Placental epithelial cell (primary cell): ENCODE measurements around the gene SLC43A2. TPM values are rescaled to one million over a fixed set of nuclear protein-coding genes. Genes with fewer than 3 reads are reported as not detected.

ENCODE experiments used
- small RNA-seq: library from RNA; depleted of rRNA; stranded (forward); fragments of <200 nt; gene quantifications from one replicate; pipeline ENCODE3, GENCODE V24; 2012
- total RNA-seq: library from RNA; depleted of rRNA; stranded (reverse); fragments of >200 nt; gene quantifications from 2 replicates; pipeline ENCODE4 v1.2.3, GENCODE V29; 2012

The SLC43A2 gene
- 3.9 and 4.3 TPM in 2 replicates for total RNA-seq

GRCh38 chr17:1627982-1628855 is at the start of gene SLC43A2:
Gene SLC43A2 (minus strand): TSS chr17:1628834. CDS start chr17:1627874, 960 bp downstream.

GRCh38 chr17:1649844-1650501 is 21.3 kb upstream of the SLC43A2 start, which contains the start of gene RILP:
Gene RILP (minus strand): TSS chr17:1649866. CDS start chr17:1649804, 62 bp downstream.

GRCh38 chr17:1645207-1646171 is 16.9 kb upstream of the SLC43A2 start, which contains the start of gene SCARF1:
Gene SCARF1 (minus strand): TSS chr17:1645732. CDS start chr17:1645697, 35 bp downstream.

Small RNA genes within 50 kb of the gene (small RNA-seq; reads per million reads assigned to genes)
- gene RN7SL105P = not detected

Other genes starting within 250 kb of the SLC43A2 start
- gene YWHAE, start 228.6 kb downstream of the SLC43A2 start, total RNA-seq = 450 and 691 TPM in 2 replicates
- gene CRK, start 172.6 kb downstream of the SLC43A2 start, total RNA-seq = 82.8 and 129 TPM in 2 replicates
- 152 and 199 TPM in 2 replicates for gene MYO1C, start 136.1 kb downstream of the SLC43A2 start, total RNA-seq
- gene INPP5K, start 112.2 kb downstream of the SLC43A2 start, total RNA-seq = 25.6 and 26.7 TPM in 2 replicates
- gene PITPNA, start 66.0 kb downstream of the SLC43A2 start, total RNA-seq = 11.8 and 18.5 TPM in 2 replicates
- 0.43 and 0.79 TPM in 2 replicates for gene SCARF1, start 16.9 kb upstream of the SLC43A2 start, total RNA-seq
- gene RILP, start 21.0 kb upstream of the SLC43A2 start, total RNA-seq = 7.0 and 7.5 TPM in 2 replicates
- gene PRPF8, start 56.0 kb upstream of the SLC43A2 start, total RNA-seq = 123 and 169 TPM in 2 replicates
- 2.9 and 5.9 TPM in 2 replicates for gene TLCD2, start 81.5 kb upstream of the SLC43A2 start, total RNA-seq
- 22.8 and 24.8 TPM in 2 replicates for gene WDR81, start 95.9 kb upstream of the SLC43A2 start, total RNA-seq
- 0.79 and 0.87 TPM in 2 replicates for gene SERPINF2, start 114.0 kb upstream of the SLC43A2 start, total RNA-seq
- gene SERPINF1, start 133.2 kb upstream of the SLC43A2 start, total RNA-seq = 0.33 and 1.2 TPM in 2 replicates
- 8.0 and 17.3 TPM in 2 replicates for gene SMYD4, start 201.1 kb upstream of the SLC43A2 start, total RNA-seq
- 13.0 and 14.6 TPM in 2 replicates for gene RPA1, start 201.2 kb upstream of the SLC43A2 start, total RNA-seq